ENCODE data around the gene LYG2.

The LYG2 gene

GRCh38 chr2:99297994-99298393, 42.5 kb upstream of the LYG2 start:
- no peak overlapping the region for H3K4me2 ChIP-seq (ENCODE audit: low read length)
- H3K36me3 ChIP-seq (ENCODE audit: insufficient read depth, low read length) = no peaks in the 10 kb centered on the region
- no peak overlapping the region for H3K27ac ChIP-seq (ENCODE audit: low read depth, low read length, poor library complexity, severe bottlenecking)
- H3K9me3 ChIP-seq (ENCODE audit: low read length) = no peaks in the 10 kb centered on the region
- H3F3A ChIP-seq (ENCODE audit: insufficient read depth, low read length) = no peaks in the 10 kb centered on the region
- TF ChIP-seq CTCF (IDR thresholded peaks at IDR 0.05; ENCODE audit: low read length) (no peak), EZH2 (IDR thresholded peaks at IDR 0.05; ENCODE audit: borderline replicate concordance, low read length) (no peak)
- no peaks in the 10 kb centered on the region for H3K9me2 ChIP-seq (ENCODE audit: low read depth, low read length)
- no peaks in the 10 kb centered on the region for H3K79me2 ChIP-seq (ENCODE audit: insufficient read depth, low read length)
- no peaks in the 10 kb centered on the region for H3K27me3 ChIP-seq (ENCODE audit: insufficient read depth, low read length)
- no peak overlapping the region for H3K9ac ChIP-seq (ENCODE audit: low read length)
- no peaks in the 10 kb centered on the region for H4K20me1 ChIP-seq (ENCODE audit: insufficient read depth, low read length)
- H3K4me1 ChIP-seq (ENCODE audit: insufficient read depth, low read length, severe bottlenecking) = no peaks in the 10 kb centered on the region
- H3K4me3 ChIP-seq (ENCODE audit: low read depth, low read length, poor library complexity, severe bottlenecking) = no peak overlapping the region
- H2AFZ ChIP-seq (ENCODE audit: low read length) = no peak overlapping the region

- no peak for TF ChIP-seq CTCF (IDR thresholded peaks at IDR 0.05; ENCODE audit: low read length)
- no peak overlapping the region for H3K27ac ChIP-seq (ENCODE audit: low read depth, low read length, poor library complexity, severe bottlenecking)
- H2AFZ ChIP-seq (ENCODE audit: low read length) = no peak overlapping the region
- no peaks in the 10 kb centered on the region for H4K20me1 ChIP-seq (ENCODE audit: insufficient read depth, low read length)
- no peaks in the 10 kb centered on the region for H3K4me1 ChIP-seq (ENCODE audit: insufficient read depth, low read length, severe bottlenecking)
- H3K9me2 ChIP-seq (ENCODE audit: low read depth, low read length) = no peaks in the 10 kb centered on the region
- H3K79me2 ChIP-seq (ENCODE audit: insufficient read depth, low read length) = no peaks in the 10 kb centered on the region
- H3K27me3 ChIP-seq (ENCODE audit: insufficient read depth, low read length) = no peaks in the 10 kb centered on the region
- no peak overlapping the region for H3K4me3 ChIP-seq (ENCODE audit: low read depth, low read length, poor library complexity, severe bottlenecking)
- no peaks in the 10 kb centered on the region for H3F3A ChIP-seq (ENCODE audit: insufficient read depth, low read length)
- H3K36me3 ChIP-seq (ENCODE audit: insufficient read depth, low read length) = no peaks in the 10 kb centered on the region
- H3K9me3 ChIP-seq (ENCODE audit: low read length) = no peaks in the 10 kb centered on the region
- H3K4me2 ChIP-seq (ENCODE audit: low read length) = no peak overlapping the region
- H3K9ac ChIP-seq (ENCODE audit: low read length) = no peak overlapping the region
These were observed 30.1 kb upstream of the LYG2 start for GRCh38 chr2:99285526-99285925.

GRCh38 chr2:99279969-99280695, 24.7 kb upstream of the LYG2 start:
- Histone ChIP-seq H3K4me1 (ENCODE audit: insufficient read depth, low read length, severe bottlenecking) (no peaks in the 10 kb centered on the region), H3K79me2 (ENCODE audit: insufficient read depth, low read length) (no peaks in the 10 kb centered on the region), H3K4me3 (ENCODE audit: low read depth, low read length, poor library complexity, severe bottlenecking) (no peak overlapping the region), H3K27ac (ENCODE audit: low read depth, low read length, poor library complexity, severe bottlenecking) (no peak overlapping the region), H4K20me1 (ENCODE audit: insufficient read depth, low read length) (no peaks in the 10 kb centered on the region), H3K9me2 (ENCODE audit: low read depth, low read length) (no peaks in the 10 kb centered on the region), H3F3A (ENCODE audit: insufficient read depth, low read length) (no peaks in the 10 kb centered on the region), H3K9ac (ENCODE audit: low read length) (no peak overlapping the region), H3K4me2 (ENCODE audit: low read length) (no peak overlapping the region), H3K9me3 (ENCODE audit: low read length) (peaks cover 3% of the 10 kb centered on the region; the same call in 1 of the 2 replicates), H2AFZ (ENCODE audit: low read length) (no peak overlapping the region), H3K27me3 (ENCODE audit: insufficient read depth, low read length) (no peaks in the 10 kb centered on the region), H3K36me3 (ENCODE audit: insufficient read depth, low read length) (no peaks in the 10 kb centered on the region)
- TF ChIP-seq CTCF (IDR thresholded peaks at IDR 0.05; ENCODE audit: low read length) = no peak
- TF ChIP-seq EZH2 (IDR thresholded peaks at IDR 0.05; ENCODE audit: borderline replicate concordance, low read length) = no peak
